GM06990 (cell line): Measurements from ENCODE around the gene ZNF35.
"Not testable (repeated sequence)": the region's sequence is repeated elsewhere in the genome, so short reads cannot be mapped to it uniquely, and the experiment has no call there.

ENCODE experiments used
- DNase-seq: peaks from one replicate; pipeline ENCODE4 v3.0.0-alpha.2; 2011; ENCODE audit not compliant: insufficient read length; ENCODE audit errors: extremely low read depth
- H3K27me3 ChIP-seq: replicated peaks from 2 replicates; pipeline ENCODE4 v1.6.0; 2011; ENCODE audit warnings: low read length; ENCODE audit not compliant: control insufficient read depth, insufficient read depth
- H3K36me3 ChIP-seq: 2 replicates; pipeline ENCODE4 v1.5.1; 2011; ENCODE audit warnings: low read length; ENCODE audit not compliant: control insufficient read depth, insufficient read depth
- H3K4me3 ChIP-seq: replicated peaks from 2 replicates; pipeline ENCODE4 v1.5.1; 2011; ENCODE audit warnings: low read depth, mild to moderate bottlenecking, control low read depth, low read length
- CTCF ChIP-seq: IDR thresholded peaks from 2 replicates; pipeline ENCODE4 v1.5.1; 2011; ENCODE audit warnings: low read length, control low read depth, mild to moderate bottlenecking, inconsistent platforms; ENCODE audit not compliant: insufficient read depth, poor library complexity, severe bottlenecking

The ZNF35 gene

GRCh38 chr3:44659015-44659414 is 10.5 kb downstream of the ZNF35 start:
- H3K4me3 ChIP-seq, result no peak overlapping the region
- H3K36me3 ChIP-seq, result peaks cover 23% of the 10 kb centered on the region
- no peak for TF ChIP-seq CTCF
- no peak for DNase-seq
- H3K27me3 ChIP-seq, result no peaks in the 10 kb centered on the region

- no peaks in the 10 kb centered on the region for H3K27me3 ChIP-seq
- peaks cover 20% of the 10 kb centered on the region for H3K36me3 ChIP-seq
- DNase-seq, result no peak
- TF ChIP-seq CTCF, result no peak
- H3K4me3 ChIP-seq, result no peak overlapping the region
Measured at GRCh38 chr3:44659434-44659833, 10.9 kb downstream of the ZNF35 start.

GRCh38 chr3:44661189-44661588 is 12.7 kb downstream of the ZNF35 start:
- DNase-seq, result no peak
- peak; percentile 6 for TF ChIP-seq CTCF
- H3K27me3 ChIP-seq, result no peaks in the 10 kb centered on the region
- peaks cover 20% of the 10 kb centered on the region for H3K36me3 ChIP-seq
- H3K4me3 ChIP-seq, result no peak overlapping the region

- H3K27me3 ChIP-seq, result no peaks in the 10 kb centered on the region
- no peak overlapping the region for H3K4me3 ChIP-seq
- no peak for DNase-seq
- H3K36me3 ChIP-seq, result peaks cover 2% of the 10 kb centered on the region
- TF ChIP-seq CTCF, result no peak
Measured at GRCh38 chr3:44665173-44665572, 16.6 kb downstream of the ZNF35 start.

GRCh38 chr3:44666346-44666745 is 17.8 kb downstream of the ZNF35 start:
- Histone ChIP-seq H3K36me3 (no peaks in the 10 kb centered on the region; the same call in 1 of the 2 replicates), H3K27me3 (no peaks in the 10 kb centered on the region), H3K4me3 (no peak overlapping the region)
- no peak for TF ChIP-seq CTCF
- no peak for DNase-seq

GRCh38 chr3:44669760-44670159 is 21.2 kb downstream of the ZNF35 start:
- DNase-seq, result no peak
- Histone ChIP-seq H3K36me3 (no peaks in the 10 kb centered on the region), H3K27me3 (no peaks in the 10 kb centered on the region), H3K4me3 (no peak overlapping the region)
- no peak for TF ChIP-seq CTCF

GRCh38 chr3:44673466-44673865 is 24.9 kb downstream of the ZNF35 start:
- H3K27me3 ChIP-seq, H3K4me3 ChIP-seq, DNase-seq, H3K36me3 ChIP-seq: not testable (repeated sequence)
